ENCODE results near the gene RPS15.
"Not testable (repeated sequence)": the region's sequence is repeated elsewhere in the genome, so short reads cannot be mapped to it uniquely, and the experiment has no call there.

RPS15 gene

DNA sequence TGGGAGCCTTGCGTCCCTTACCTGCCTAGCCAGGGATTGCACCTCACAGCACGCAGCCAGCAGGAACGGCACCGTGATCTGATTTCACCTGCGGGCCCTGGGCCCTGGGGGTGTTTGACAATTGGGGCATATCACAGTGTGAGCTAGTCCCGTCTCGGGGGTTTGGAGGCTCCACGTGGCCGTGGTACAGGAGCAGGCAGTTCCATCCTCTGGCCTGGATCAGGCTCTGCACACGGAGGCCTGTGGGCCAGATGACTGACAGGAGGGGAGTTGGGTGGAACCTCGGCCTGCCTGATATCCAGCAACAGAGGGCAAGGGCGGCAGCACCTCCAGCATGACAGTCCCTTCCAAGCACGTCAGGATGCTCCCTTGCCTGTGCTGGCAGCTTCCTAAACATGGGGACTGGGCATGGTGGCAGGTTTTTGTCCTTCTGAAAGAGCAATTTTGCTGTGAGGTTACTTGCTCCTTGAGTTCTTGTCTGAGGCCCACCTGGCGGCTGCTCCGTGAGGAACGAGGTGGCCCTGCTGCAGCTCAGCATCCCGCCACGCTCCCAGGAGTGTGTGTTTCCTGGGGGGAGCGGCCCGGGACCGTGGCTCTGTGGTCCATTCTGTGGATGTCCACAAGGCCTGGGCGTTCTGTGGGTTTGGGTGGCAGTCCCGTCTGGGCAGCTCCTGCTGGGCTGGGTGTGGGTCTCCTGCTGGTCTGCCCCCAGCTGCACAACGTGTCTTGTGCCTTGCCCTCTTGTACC lies 6.3 kb upstream of the RPS15 start:
- peaks cover 22 to 27% of the 10 kb centered on the region in 2 donors for H3K36me3 Mint-ChIP-seq
- H3K9me3 Mint-ChIP-seq = no peaks in the 10 kb centered on the region
- H3K4me3 Mint-ChIP-seq = peak overlapping the region in 1 of 2 donors; percentile 22
- no peaks in the 10 kb centered on the region for H3K27me3 Mint-ChIP-seq
- no peak for DNase-seq
- peaks cover 0 to 5% of the 10 kb centered on the region in 2 donors for H3K4me1 Mint-ChIP-seq
- no peak for ATAC-seq (replicated peaks)
- H3K27ac Mint-ChIP-seq = peak overlapping the region; percentile 63

DNA sequence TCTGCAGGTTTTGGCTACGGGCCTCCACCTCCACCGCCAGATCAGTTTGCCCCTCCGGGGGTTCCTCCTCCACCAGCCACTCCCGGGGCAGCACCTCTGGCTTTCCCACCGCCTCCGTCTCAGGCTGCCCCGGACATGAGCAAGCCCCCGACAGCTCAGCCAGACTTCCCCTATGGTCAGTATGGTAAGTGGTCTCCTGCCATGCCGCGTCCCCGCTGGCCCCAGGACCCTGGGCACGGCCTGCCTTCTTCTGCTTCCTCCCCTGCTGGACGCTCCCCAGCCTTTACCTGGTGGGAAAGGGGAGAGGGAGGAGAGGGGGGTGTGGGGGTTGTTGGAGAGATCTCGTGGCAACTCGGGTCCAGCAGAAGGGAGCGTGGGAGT lies 5.7 kb upstream of the RPS15 start:
- H3K36me3 Mint-ChIP-seq = peaks cover 22 to 27% of the 10 kb centered on the region in 2 donors
- no peaks in the 10 kb centered on the region for H3K27me3 Mint-ChIP-seq
- H3K4me1 Mint-ChIP-seq = peaks cover 0 to 5% of the 10 kb centered on the region in 2 donors
- H3K9me3 Mint-ChIP-seq = no peaks in the 10 kb centered on the region
- DNase-seq (no peak), ATAC-seq (replicated peaks) (no peak)
- H3K4me3 Mint-ChIP-seq = no peak overlapping the region
- H3K27ac Mint-ChIP-seq = peak overlapping the region; percentile 25

DNA sequence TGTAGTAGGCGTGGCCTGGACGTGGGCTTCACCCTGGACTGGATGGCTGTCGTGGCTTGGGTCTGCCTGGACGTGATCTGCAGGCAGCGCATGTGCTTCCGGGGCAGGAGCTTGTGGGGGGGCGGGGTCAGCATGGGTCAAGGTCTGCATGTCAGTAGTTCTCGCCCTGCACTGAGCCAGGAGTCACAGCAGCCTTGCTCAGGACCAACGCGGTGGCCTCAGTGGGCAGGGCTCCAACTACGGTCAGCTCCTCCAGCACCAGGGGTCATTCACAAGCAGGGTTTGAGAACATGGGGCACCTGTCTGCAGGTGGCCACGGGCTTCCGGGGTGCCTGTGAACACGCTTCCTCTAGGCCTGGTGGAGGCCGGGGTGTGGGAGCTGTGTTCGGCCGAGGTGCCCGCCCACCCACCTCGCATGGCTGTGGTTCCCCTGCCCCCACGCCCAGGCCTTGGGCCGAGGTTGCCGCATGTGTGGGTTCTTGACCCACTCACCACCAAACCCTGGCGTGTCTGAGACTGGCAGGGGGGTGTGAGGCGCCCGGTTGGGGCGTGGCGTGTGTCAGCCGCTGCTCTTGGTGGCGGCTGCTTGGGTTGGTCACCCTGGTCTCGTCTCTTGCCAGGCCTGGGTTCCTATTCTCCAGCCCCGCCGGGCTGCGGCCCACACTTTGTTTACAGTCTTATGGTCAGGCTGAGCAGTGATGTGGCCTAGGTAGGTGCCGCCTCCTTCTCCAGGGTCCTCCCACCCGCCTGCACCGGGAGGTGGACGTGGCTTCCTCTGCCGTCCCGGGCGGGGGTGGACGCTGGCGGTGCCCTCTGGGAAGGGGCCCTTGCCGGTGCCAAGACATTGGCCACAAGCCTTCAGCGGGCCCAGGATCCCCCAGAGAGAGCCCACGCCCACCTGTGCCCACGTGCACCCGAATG lies 4.8 kb upstream of the RPS15 start:
- ATAC-seq (replicated peaks) (no peak), DNase-seq (no peak)
- H3K9me3 Mint-ChIP-seq = no peaks in the 10 kb centered on the region
- peaks cover 26 to 30% of the 10 kb centered on the region in 2 donors for H3K36me3 Mint-ChIP-seq
- peaks cover 5 to 13% of the 10 kb centered on the region in 2 donors for H3K4me1 Mint-ChIP-seq
- no peaks in the 10 kb centered on the region for H3K27me3 Mint-ChIP-seq
- H3K4me3 Mint-ChIP-seq = no peak overlapping the region
- H3K27ac Mint-ChIP-seq = no peak overlapping the region

DNA sequence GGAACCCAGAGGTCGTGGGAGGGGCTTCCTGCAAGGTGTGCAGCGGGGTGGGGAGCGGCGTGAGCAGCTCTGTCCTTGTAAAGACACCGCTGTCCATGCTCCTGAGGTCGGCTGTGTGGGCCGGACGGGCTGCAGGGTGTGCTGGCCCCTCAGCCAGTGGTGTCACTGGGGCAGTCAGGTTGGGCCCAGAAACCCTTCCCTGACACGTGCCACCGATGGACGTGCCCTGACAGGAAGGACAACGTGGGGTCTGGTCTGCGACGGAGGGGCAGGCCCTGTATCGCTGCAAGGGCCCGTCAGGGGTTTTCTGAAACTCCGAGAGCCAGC lies 4.2 kb upstream of the RPS15 start:
- DNase-seq = no peak
- no peak overlapping the region for H3K4me3 Mint-ChIP-seq

DNA sequence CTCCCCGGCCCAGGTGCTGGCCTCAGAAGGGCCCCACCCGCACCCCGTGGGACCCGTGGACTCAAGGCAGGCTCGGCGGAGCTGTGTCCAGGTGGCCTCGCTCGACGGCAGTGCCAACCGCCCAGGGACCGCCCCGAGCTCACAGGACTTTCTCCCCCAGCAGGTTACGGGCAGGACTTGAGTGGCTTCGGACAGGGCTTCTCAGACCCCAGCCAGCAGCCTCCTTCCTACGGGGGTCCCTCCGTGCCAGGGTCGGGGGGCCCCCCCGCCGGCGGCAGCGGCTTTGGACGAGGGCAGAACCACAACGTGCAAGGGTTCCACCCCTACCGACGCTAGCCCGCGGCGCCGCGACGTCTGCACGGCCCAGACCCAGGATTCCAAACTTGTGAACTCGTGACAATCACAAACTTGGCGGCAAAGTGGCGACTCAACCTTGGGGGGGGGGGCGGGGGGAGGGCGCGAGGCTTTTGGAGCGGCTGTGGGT lies 3.6 kb upstream of the RPS15 start:
- H3K36me3 Mint-ChIP-seq = peaks cover 37% of the 10 kb centered on the region in 2 donors
- DNase-seq = no peak
- no peaks in the 10 kb centered on the region for H3K27me3 Mint-ChIP-seq
- H3K4me1 Mint-ChIP-seq = peaks cover 7 to 17% of the 10 kb centered on the region in 2 donors
- H3K9me3 Mint-ChIP-seq = no peaks in the 10 kb centered on the region
- H3K27ac Mint-ChIP-seq = no peak overlapping the region
- ATAC-seq (replicated peaks) = no peak
- H3K4me3 Mint-ChIP-seq = no peak overlapping the region

More for the DNA sequence above, 4.2 kb upstream of the RPS15 start:
- no peak for ATAC-seq (replicated peaks)
- Mint-ChIP-seq H3K9me3 (no peaks in the 10 kb centered on the region), H3K27me3 (no peaks in the 10 kb centered on the region), H3K27ac (no peak overlapping the region), H3K4me1 (peaks cover 5 to 13% of the 10 kb centered on the region in 2 donors), H3K36me3 (peaks cover 31 to 34% of the 10 kb centered on the region in 2 donors)

DNA sequence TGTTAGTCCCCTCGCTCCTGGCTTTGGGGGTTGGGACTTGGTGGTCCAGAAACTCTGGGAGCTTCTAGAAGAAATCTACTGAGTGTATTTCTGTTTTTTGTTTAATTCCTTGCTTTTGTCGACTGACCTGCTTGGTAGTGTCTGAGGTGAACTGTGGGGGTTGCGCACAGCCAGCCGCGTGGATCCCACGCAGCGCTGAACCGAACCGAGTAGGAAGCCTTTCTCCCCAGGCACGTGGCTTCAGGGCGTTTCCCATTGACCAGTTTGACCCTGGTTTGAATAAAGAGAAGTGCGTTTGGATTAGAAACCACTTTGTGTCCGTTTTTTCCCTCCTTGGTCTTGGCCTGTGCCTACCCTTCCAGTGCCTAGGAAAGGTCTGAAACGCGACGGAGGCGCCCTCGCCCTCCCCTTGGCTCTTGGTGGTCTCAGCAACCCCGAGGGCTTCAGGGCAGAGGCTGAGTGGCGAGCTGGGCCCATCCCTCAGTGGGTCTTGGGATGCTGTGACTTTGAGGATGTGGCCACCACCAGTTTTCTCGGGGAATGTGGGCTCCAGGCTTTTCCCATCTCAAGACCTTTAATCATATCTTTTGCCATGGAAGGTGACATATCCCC lies 2.7 kb upstream of the RPS15 start:
- Mint-ChIP-seq H3K4me1 (peaks cover 11 to 26% of the 10 kb centered on the region in 2 donors), H3K27ac (peak overlapping the region; percentile 9), H3K9me3 (no peaks in the 10 kb centered on the region), H3K27me3 (no peaks in the 10 kb centered on the region), H3K36me3 (peaks cover 40% of the 10 kb centered on the region in 2 donors), H3K4me3 (no peak overlapping the region)
- ATAC-seq (replicated peaks) (no peak), DNase-seq (no peak)

DNA sequence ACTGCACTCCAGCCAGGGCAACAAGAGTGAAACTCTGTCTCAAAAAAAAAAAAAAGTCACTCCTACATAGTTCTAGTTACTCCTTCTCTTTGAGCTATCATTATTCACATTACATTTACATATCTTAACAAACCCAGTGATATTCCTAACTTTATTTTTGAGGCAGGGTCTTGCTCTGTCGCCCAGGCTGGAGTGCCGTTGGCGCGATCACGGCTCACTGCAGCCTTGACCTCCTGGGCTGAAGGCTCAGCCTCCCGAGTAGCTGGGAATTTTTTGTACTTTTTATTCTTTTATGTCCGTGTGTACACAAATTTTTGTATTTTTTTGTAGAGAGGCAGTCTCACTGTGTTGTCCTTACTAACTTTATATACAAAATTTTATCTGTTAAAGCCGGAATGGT lies 587 bp upstream of the RPS15 start:
- H3K27me3 Mint-ChIP-seq = no peaks in the 10 kb centered on the region

DNA sequence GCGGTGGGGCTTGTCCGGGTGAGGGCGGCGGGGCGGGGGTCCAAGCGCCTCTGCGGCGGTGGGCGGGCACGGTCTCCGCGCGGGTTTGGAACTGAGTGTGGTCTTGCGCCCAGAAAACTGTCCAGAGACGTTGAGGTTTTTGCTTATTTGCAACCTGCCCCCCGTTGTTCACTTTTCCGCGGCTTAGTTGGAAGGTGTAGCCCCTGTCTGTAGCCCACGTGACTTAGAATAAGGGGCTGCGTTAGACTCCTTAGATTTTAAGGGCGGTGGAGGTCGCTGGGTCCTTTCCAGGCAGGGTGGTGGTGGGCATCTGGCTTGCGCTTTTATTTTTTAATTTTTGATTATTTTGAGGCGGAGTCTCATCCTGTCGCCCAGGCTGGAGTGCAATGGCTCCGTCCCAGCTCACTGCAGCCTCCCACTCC lies 748 bp downstream of the RPS15 start:
- peak overlapping the region; percentile 100 for H3K27ac Mint-ChIP-seq
- H3K36me3 Mint-ChIP-seq = peaks cover 50 to 54% of the 10 kb centered on the region in 2 donors
- H3K4me3 Mint-ChIP-seq = peak overlapping the region; percentile 97 to 100
- H3K27me3 Mint-ChIP-seq = no peaks in the 10 kb centered on the region
- peaks cover 25 to 43% of the 10 kb centered on the region in 2 donors for H3K4me1 Mint-ChIP-seq
- DNase-seq (no peak), ATAC-seq (replicated peaks) (peak; percentile 1 to 5)
- H3K9me3 Mint-ChIP-seq = no peaks in the 10 kb centered on the region

More for the DNA sequence above, 587 bp upstream of the RPS15 start:
- Mint-ChIP-seq H3K36me3 (peaks cover 50 to 52% of the 10 kb centered on the region in 2 donors), H3K9me3 (no peaks in the 10 kb centered on the region), H3K27ac (peak overlapping the region; percentile 100), H3K4me1 (peaks cover 22 to 43% of the 10 kb centered on the region in 2 donors), H3K4me3 (no peak overlapping the region)
- DNase-seq (no peak), ATAC-seq (replicated peaks) (no peak)

DNA sequence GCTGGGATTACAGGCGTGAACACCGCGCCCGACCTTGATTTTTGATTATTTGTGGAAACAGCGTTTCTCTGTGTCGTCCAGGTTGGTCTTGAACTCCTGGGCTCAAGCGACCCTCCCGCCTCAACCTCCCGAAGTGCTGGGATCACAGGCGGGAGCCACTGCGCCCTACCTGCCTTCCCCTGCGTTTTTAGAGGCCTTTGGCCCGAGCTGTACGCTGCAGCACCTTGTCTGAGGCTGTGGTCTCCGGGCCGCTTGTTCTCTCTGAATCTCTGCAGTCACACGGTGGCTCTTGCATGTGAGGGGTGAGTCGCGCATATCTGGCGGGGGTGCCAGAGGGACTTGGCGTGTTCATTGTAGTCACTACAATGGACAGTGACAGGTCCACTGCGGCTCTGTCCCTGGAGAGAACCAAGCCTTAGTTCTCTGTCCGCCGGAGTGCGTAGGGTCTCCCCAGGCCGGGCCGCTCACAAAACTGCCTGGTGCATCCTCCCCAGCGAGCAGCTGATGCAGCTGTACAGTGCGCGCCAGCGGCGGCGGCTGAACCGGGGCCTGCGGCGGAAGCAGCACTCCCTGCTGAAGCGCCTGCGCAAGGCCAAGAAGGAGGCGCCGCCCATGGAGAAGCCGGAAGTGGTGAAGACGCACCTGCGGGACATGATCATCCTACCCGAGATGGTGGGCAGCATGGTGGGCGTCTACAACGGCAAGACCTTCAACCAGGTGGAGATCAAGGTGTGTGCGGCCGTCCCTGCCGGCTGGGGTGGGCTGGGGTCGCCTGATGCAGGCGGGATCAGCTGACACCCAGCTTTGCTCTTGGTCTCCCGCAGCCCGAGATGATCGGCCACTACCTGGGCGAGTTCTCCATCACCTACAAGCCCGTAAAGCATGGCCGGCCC lies 1.6 kb downstream of the RPS15 start:
- H3K27me3 Mint-ChIP-seq; ATAC-seq (replicated peaks); DNase-seq; H3K9me3 Mint-ChIP-seq: not testable (repeated sequence)
- Mint-ChIP-seq H3K27ac (peak overlapping the region; percentile 100), H3K4me3 (peak overlapping the region; percentile 97 to 100), H3K4me1 (peaks cover 27 to 46% of the 10 kb centered on the region in 2 donors), H3K36me3 (peaks cover 52 to 57% of the 10 kb centered on the region in 2 donors)

DNA sequence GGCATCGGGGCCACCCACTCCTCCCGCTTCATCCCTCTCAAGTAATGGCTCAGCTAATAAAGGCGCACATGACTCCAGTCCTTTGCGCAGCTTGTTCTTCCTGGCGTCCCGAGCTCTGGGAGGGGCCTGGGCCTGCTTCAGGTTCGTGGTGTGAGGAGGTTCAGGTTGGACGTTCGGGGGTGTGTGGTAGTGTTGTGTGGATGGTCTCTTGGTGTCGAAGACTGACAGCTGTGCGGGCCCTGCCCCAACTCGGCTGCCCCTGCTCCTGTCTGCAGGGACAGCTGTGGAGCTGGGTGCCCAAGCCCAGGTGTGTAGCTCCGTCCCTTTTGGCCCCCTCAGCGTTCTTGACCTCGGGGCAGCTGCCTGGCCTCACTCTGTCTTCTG lies 2.2 kb downstream of the RPS15 start:
- Mint-ChIP-seq H3K4me3 (peak overlapping the region; percentile 97 to 100), H3K27ac (peak overlapping the region; percentile 67), H3K4me1 (peaks cover 32 to 53% of the 10 kb centered on the region in 2 donors), H3K27me3 (peaks cover 1 to 8% of the 10 kb centered on the region in 2 donors), H3K9me3 (no peaks in the 10 kb centered on the region), H3K36me3 (peaks cover 51 to 56% of the 10 kb centered on the region in 2 donors)
- DNase-seq (no peak), ATAC-seq (replicated peaks) (no peak)

DNA sequence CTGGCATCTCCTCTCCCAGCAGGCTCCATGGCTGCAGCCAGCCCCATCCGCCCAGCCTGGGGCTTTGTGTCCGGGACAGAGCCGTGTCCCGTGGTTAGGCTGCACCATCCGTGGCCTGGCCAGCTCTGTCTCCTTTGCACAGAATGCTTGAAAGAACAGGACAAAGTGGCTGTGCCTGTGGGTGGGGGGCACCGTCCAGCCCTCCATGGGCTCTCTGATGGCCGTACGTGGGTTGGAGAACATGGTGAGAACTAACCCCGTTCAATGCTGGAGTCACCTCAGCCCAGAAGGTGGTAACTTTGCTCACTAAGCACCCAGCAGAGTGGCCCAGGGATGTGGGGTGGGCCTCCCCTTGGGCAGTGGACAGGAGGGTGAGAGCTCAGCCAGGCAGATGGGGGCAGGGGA lies 2.8 kb downstream of the RPS15 start:
- H3K36me3 Mint-ChIP-seq = peaks cover 49 to 56% of the 10 kb centered on the region in 2 donors
- peak overlapping the region; percentile 97 to 100 for H3K4me3 Mint-ChIP-seq
- peak overlapping the region; percentile 67 for H3K27ac Mint-ChIP-seq
- DNase-seq = no peak
- no peaks in the 10 kb centered on the region for H3K9me3 Mint-ChIP-seq
- ATAC-seq (replicated peaks) = no peak
- H3K27me3 Mint-ChIP-seq = peaks cover 3 to 10% of the 10 kb centered on the region in 2 donors
- H3K4me1 Mint-ChIP-seq = peaks cover 33 to 56% of the 10 kb centered on the region in 2 donors

DNA sequence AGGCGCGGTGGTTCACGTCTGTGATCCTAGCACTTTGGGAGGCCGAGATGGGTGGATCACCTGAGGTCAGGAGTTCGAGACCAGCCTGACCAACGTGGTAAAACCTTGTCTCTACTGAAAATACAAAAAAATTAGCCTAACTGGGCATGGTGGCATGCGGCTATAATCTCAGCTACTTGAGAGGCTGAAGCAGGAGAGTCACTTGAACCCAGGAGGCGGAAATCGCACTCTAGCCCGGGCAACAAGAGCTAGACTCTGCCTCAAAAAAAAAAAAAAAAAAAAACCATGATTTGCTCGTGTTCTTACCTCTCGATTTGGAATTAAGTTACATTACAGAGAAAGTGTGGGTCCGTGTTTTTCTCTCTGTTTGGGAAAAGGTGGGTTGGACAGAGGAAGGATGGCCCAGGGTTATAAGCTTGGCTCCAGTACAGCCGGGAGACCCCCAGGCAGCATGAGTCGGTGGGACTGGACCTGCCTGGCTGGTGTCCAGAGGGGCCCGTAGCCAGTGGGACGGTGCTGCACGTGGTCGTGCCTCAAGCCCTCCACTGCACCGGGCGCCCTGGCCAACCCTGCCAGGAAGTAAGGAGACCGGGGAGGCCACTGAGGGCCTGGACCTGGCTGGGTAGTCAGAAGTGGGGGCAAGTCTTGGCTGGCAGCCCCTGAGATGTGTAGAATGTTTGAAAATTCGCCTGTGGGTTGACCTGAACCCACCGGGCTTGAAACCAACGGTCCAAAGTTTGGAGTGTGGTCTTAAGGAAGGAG lies 3.7 kb downstream of the RPS15 start:
- Mint-ChIP-seq H3K27me3 (peaks cover 3 to 14% of the 10 kb centered on the region in 2 donors), H3K36me3 (peaks cover 44 to 53% of the 10 kb centered on the region in 2 donors), H3K9me3 (no peaks in the 10 kb centered on the region), H3K4me3 (peak overlapping the region; percentile 30 to 60), H3K4me1 (peaks cover 33 to 56% of the 10 kb centered on the region in 2 donors), H3K27ac (peak overlapping the region; percentile 83)
- ATAC-seq (replicated peaks) (no peak), DNase-seq (no peak)

Measured in stimulated activated naive B cell treated with anti-CD40 and anti-IgM and Interleukin-4, amounts not matched to agents 10 μg/mL and 1 μg/mL and 100 μg/mL, for 72 hours (primary cell).